K562 (cell line): ENCODE measurements around the gene RSPH9. TPM values are rescaled to one million over a fixed set of nuclear protein-coding genes. Genes with fewer than 3 reads are reported as not detected.

Source experiments
- ARID3A ChIP-seq: IDR thresholded peaks from 2 replicates; pipeline ENCODE4 v1.6.1; 2012; ENCODE audit warnings: low read depth, low read length, improper control_type of control experiment, borderline replicate concordance
- ATF1 ChIP-seq, 2 experiments: fragments of 450-650 bp in 1 of 2; IDR thresholded peaks; 2 replicates each; pipeline ENCODE4 v1.6.1; 2016; ENCODE audit warnings: missing compliant biosample characterization in 1 of 2, missing genetic modification characterization in 1 of 2
- CHD2 ChIP-seq: IDR thresholded peaks from 2 replicates; pipeline ENCODE4 v1.6.1; 2011; ENCODE audit warnings: low read depth, low read length
- CREB1 ChIP-seq, 2 experiments: sonication (generic) in 1 of 2; formaldehyde crosslinking in 1 of 2; IDR thresholded peaks; 2 replicates each; pipeline versions ENCODE4 v1.6.1 to v1.8.0; 2012 to 2022; ENCODE audit warnings: inconsistent platforms in 1 of 2, mild to moderate bottlenecking in 1 of 2, missing genetic modification reagents in 1 of 2, moderate library complexity in 1 of 2
- CXXC5 ChIP-seq: fragments of 250-450 bp; sonication (Bioruptor Pico); IDR thresholded peaks from 2 replicates; pipeline ENCODE4 v1.8.0; 2022; ENCODE audit warnings: inconsistent platforms, mild to moderate bottlenecking, moderate library complexity
- FOXJ2 ChIP-seq: fragments of 200-800 bp; sonication (Bioruptor generic); IDR thresholded peaks from 2 replicates; pipeline ENCODE4 v1.6.1; 2016; ENCODE audit warnings: missing genetic modification characterization, missing compliant biosample characterization
- HNRNPLL ChIP-seq: fragments of 200-400 bp; formaldehyde crosslinking; IDR thresholded peaks from 2 replicates; pipeline ENCODE4 v1.6.1; 2017; ENCODE audit warnings: low read length, low read depth, mild to moderate bottlenecking; ENCODE audit not compliant: poor library complexity, severe bottlenecking
- MBD2 ChIP-seq: sonication (generic); IDR thresholded peaks from 2 replicates; pipeline ENCODE4 v1.6.1; 2016; ENCODE audit warnings: low read depth, borderline replicate concordance
- MCM2 ChIP-seq: fragments of 450-650 bp; IDR thresholded peaks from 2 replicates; pipeline ENCODE4 v1.6.1; 2017; ENCODE audit warnings: low read depth, mild to moderate bottlenecking
- MXD1 ChIP-seq: fragments of 250-450 bp; sonication (Bioruptor Pico); IDR thresholded peaks from 2 replicates; pipeline ENCODE4 v1.8.0; 2021; ENCODE audit warnings: borderline replicate concordance, mild to moderate bottlenecking, moderate library complexity; ENCODE audit not compliant: poor library complexity, severe bottlenecking
- NCOA6 ChIP-seq: fragments of 450-650 bp; IDR thresholded peaks from 2 replicates; pipeline ENCODE4 v1.6.1; 2017; ENCODE audit warnings: mild to moderate bottlenecking
- NR2C2 ChIP-seq, 2 experiments: fragments of 200-800 bp in 1 of 2; sonication (Bioruptor generic) in 1 of 2; sonication (generic) in 1 of 2; formaldehyde crosslinking in 1 of 2; IDR thresholded peaks; 2 replicates each; pipeline versions ENCODE4 v1.6.1 to v1.8.0; 2016 to 2022; ENCODE audit warnings: mild to moderate bottlenecking in 1 of 2, missing compliant biosample characterization in 1 of 2, missing genetic modification characterization in 1 of 2, missing genetic modification reagents in 1 of 2
- NRF1 ChIP-seq, 2 experiments: fragments of 450-650 bp; IDR thresholded peaks in 1 of 2; conservative IDR thresholded peaks in 1 of 2; 2 replicates each; pipeline ENCODE4 v1.6.1; 2014; ENCODE audit warnings: mild to moderate bottlenecking in 2 of 2
- POU5F1 ChIP-seq: fragments of 150-350 bp; IDR thresholded peaks from 2 replicates; pipeline ENCODE4 v1.6.1; 2014; ENCODE audit warnings: borderline replicate concordance, low read length, low read depth, mild to moderate bottlenecking; ENCODE audit not compliant: partially characterized antibody
- RAD51 ChIP-seq: fragments of 450-650 bp; IDR thresholded peaks from 2 replicates; pipeline ENCODE4 v1.7.1; 2016; ENCODE audit warnings: low read depth, mild to moderate bottlenecking, borderline replicate concordance
- RBFOX2 ChIP-seq: fragments of 200-400 bp; formaldehyde crosslinking; IDR thresholded peaks from 2 replicates; pipeline ENCODE4 v1.6.1; 2017; ENCODE audit warnings: low read depth, mild to moderate bottlenecking, low read length, moderate library complexity
- RBM22 ChIP-seq: fragments of 200-400 bp; formaldehyde crosslinking; IDR thresholded peaks from 2 replicates; pipeline ENCODE4 v1.6.1; 2018; ENCODE audit warnings: low read length, low read depth; ENCODE audit not compliant: poor library complexity, severe bottlenecking
- RFX5 ChIP-seq: IDR thresholded peaks from 2 replicates; pipeline ENCODE4 v1.6.1; 2011; ENCODE audit warnings: low read depth, mild to moderate bottlenecking, improper control_type of control experiment, low read length
- SIX5 ChIP-seq, 2 experiments: IDR thresholded peaks; 2 replicates each; pipeline ENCODE4 v1.6.1; 2011; ENCODE audit warnings: low read length in 2 of 2, borderline replicate concordance in 1 of 2, low read depth in 1 of 2, mild to moderate bottlenecking in 1 of 2, moderate library complexity in 1 of 2; ENCODE audit not compliant: insufficient read depth in 1 of 2
- TAF1 ChIP-seq: IDR thresholded peaks from 2 replicates; pipeline ENCODE4 v1.6.1; 2011; ENCODE audit warnings: mild to moderate bottlenecking, low read length, moderate library complexity; ENCODE audit not compliant: insufficient read depth, control insufficient read depth, severe bottlenecking; ENCODE audit errors: extremely low read depth
- TAF15 ChIP-seq: fragments of 200-400 bp; formaldehyde crosslinking; IDR thresholded peaks from 2 replicates; pipeline ENCODE4 v1.6.1; 2017; ENCODE audit warnings: mild to moderate bottlenecking, low read depth, low read length, moderate library complexity
- TRIM28 ChIP-seq: fragments of 450-650 bp; IDR thresholded peaks from 2 replicates; pipeline ENCODE4 v1.6.1; 2017
- YY1 ChIP-seq, 3 experiments: IDR thresholded peaks; 2 replicates each; pipeline ENCODE4 v1.6.1; 2011; ENCODE audit warnings: low read length in 2 of 3, mild to moderate bottlenecking in 2 of 3, moderate library complexity in 2 of 3, borderline replicate concordance in 1 of 3, control low read depth in 1 of 3, low read depth in 1 of 3; ENCODE audit not compliant: insufficient read depth in 3 of 3, insufficient replicate concordance in 2 of 3, control insufficient read depth in 1 of 3, insufficient read length in 1 of 3; ENCODE audit errors: extremely low read depth in 1 of 3
- ZNF644 ChIP-seq: fragments of 200-800 bp; sonication (Bioruptor generic); IDR thresholded peaks from 2 replicates; pipeline ENCODE4 v1.6.1; 2016; ENCODE audit warnings: low read depth, missing genetic modification characterization, missing compliant biosample characterization
- polyA plus RNA-seq, 8 experiments: library from polyadenylated mRNA; depleted of rRNA in 4 of 8; stranded (reverse) in 5 of 8; unstranded in 3 of 8; fragments of >200 nt; fragmentation: Nextera tagmentation in 2 of 8; fragmentation: Illumina TruSeq in 1 of 8; extraction: Ambion mirVana in 2 of 8; extraction: Trizol in 1 of 8; gene quantifications; 2 replicates each; pipeline versions ENCODE4 v1.2.1 to v1.2.3, GENCODE V29; 2011 to 2014; ENCODE audit warnings: inconsistent platforms in 1 of 8, missing spikeins in 1 of 8
- total RNA-seq, 7 experiments: library from RNA; depleted of rRNA in 6 of 7; stranded (reverse); fragments of >200 nt in 6 of 7; fragmentation: Illumina TruSeq in 2 of 7; extraction: Trizol in 2 of 7; gene quantifications; 2 replicates each; pipeline versions ENCODE4 v1.2.1 to v1.2.3, GENCODE V29; 2011 to 2021; ENCODE audit warnings: low replicate concordance in 1 of 7

The RSPH9 gene
- total and polyA plus RNA-seq, 9 of the 15 experiments (the other 6 are each of a cell fraction or from before 2014, with no cell fraction given), result 0.05 to 0.60 (median 0.39) TPM; not detected in 6

- no peak for TF ChIP-seq ARID3A
- peak; percentile 89 for TF ChIP-seq MBD2
- peak; percentile 78 for TF ChIP-seq CHD2
- TF ChIP-seq TAF15, result no peak
- TF ChIP-seq CXXC5 (CRISPR knock-in tag), result peak; percentile 98
- TF ChIP-seq MCM2, result no peak
- peak; percentile 84 for TF ChIP-seq NR2C2 (CRISPR knock-in tag; IDR thresholded peaks at IDR 0.05)
- no peak for TF ChIP-seq NR2C2 (tag; IDR thresholded peaks at IDR 0.05)
- TF ChIP-seq SIX5 (IDR thresholded peaks at IDR 0.05; ENCODE audit: borderline replicate concordance in 1 of 2, insufficient read depth in 1 of 2, low read depth in 1 of 2, low read length in 2 of 2), result peak; percentile 95 to 99
- TF ChIP-seq TAF1, result peak; percentile 92
- peak; percentile 87 to 89 for TF ChIP-seq NRF1 (conservative IDR thresholded peaks at IDR 0.05 in 1 of 2, IDR thresholded peaks at IDR 0.05 in 1 of 2)
- no peak for TF ChIP-seq MXD1 (CRISPR knock-in tag)
- no peak for TF ChIP-seq RAD51
- TF ChIP-seq HNRNPLL, result peak; percentile 71
- peak in 2 of 3 experiments; percentile 51 to 74 for TF ChIP-seq YY1 (IDR thresholded peaks at IDR 0.05; ENCODE audit: borderline replicate concordance in 1 of 3, control insufficient read depth in 1 of 3, extremely low read depth in 1 of 3, insufficient read depth in 3 of 3, insufficient read length in 1 of 3, insufficient replicate concordance in 2 of 3, low read depth in 1 of 3, low read length in 2 of 3)
- TF ChIP-seq RBFOX2, result peak; percentile 91
- TF ChIP-seq CREB1 (IDR thresholded peaks at IDR 0.05), result peak; percentile 96
- TF ChIP-seq CREB1 (CRISPR knock-in tag; IDR thresholded peaks at IDR 0.05), result peak; percentile 92
- TF ChIP-seq RFX5, result no peak
- no peak; the same call in 1 of the 2 replicates for TF ChIP-seq ATF1 (CRISPR knock-in tag; IDR thresholded peaks at IDR 0.05)
- peak; percentile 95 for TF ChIP-seq ATF1 (tag; IDR thresholded peaks at IDR 0.05)
- TF ChIP-seq TRIM28, result no peak
- peak; percentile 96 for TF ChIP-seq ZNF644 (tag)
- peak; percentile 80 for TF ChIP-seq POU5F1
- peak; percentile 67 for TF ChIP-seq RBM22
- peak; percentile 88; the same call in 1 of the 2 replicates for TF ChIP-seq FOXJ2
- no peak for TF ChIP-seq NCOA6
These were observed 15.7 kb upstream of the RSPH9 start, which contains the start of gene GTPBP2 (continued) for GRCh38 chr6:43629104-43629504.
